Esophagus squamous epithelium (tissue), 4 donors: ENCODE results near the gene TBCCD1.

Experiments
- POLR2A ChIP-seq, 4 donors: fragments of 450-650 bp; IDR thresholded peaks; one replicate each; pipeline ENCODE4 v1.6.1; 2017; ENCODE audit warnings: antibody characterized with exemption in 4 of 4, mild to moderate bottlenecking in 4 of 4, moderate library complexity in 3 of 4
- TF ChIP-seq, protein P1 (sequence below), 6 experiments: fragments of 450-650 bp in 4 of 6; fragments of 200-600 bp in 2 of 6; sonication (generic) in 2 of 6; IDR thresholded peaks; one replicate each; pipeline ENCODE4 v1.5.1; 2016 to 2019; ENCODE audit warnings: antibody characterized with exemption in 6 of 6, mild to moderate bottlenecking in 4 of 6, moderate library complexity in 4 of 6

DNA sequence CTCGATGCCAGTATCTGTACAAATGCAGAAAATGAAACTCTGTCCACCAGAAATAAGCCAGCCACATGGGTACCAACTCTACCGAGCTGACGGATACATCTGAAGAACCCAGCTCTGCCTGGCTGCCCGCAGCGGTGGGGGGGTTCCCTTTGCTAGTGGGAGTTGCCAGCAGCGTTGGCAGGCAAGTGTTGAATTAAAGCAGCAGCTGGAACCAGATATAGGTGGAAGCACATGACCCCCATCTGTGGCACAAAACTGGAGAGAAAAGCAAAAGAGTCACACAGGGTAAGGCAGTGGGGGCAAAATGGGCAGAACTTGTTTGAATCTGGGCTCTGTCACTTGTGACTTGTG, 40.9 kb downstream of the TBCCD1 start:
- TF ChIP-seq, protein P1, sequence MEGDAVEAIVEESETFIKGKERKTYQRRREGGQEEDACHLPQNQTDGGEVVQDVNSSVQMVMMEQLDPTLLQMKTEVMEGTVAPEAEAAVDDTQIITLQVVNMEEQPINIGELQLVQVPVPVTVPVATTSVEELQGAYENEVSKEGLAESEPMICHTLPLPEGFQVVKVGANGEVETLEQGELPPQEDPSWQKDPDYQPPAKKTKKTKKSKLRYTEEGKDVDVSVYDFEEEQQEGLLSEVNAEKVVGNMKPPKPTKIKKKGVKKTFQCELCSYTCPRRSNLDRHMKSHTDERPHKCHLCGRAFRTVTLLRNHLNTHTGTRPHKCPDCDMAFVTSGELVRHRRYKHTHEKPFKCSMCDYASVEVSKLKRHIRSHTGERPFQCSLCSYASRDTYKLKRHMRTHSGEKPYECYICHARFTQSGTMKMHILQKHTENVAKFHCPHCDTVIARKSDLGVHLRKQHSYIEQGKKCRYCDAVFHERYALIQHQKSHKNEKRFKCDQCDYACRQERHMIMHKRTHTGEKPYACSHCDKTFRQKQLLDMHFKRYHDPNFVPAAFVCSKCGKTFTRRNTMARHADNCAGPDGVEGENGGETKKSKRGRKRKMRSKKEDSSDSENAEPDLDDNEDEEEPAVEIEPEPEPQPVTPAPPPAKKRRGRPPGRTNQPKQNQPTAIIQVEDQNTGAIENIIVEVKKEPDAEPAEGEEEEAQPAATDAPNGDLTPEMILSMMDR (IDR thresholded peaks at IDR 0.05), result no peak
- no peak for TF ChIP-seq POLR2A (IDR thresholded peaks at IDR 0.05)
